Tibial nerve (tissue), 4 donors: ENCODE results near the gene MGAT3.

Source experiments
- CTCF ChIP-seq, 5 experiments: fragments of 200-600 bp in 3 of 5; fragments of 450-650 bp in 2 of 5; sonication (generic) in 3 of 5; IDR thresholded peaks; one replicate each; pipeline ENCODE4 v1.5.1; 2016 to 2019; ENCODE audit warnings: antibody characterized with exemption in 5 of 5, mild to moderate bottlenecking in 3 of 5, moderate library complexity in 2 of 5
- EP300 ChIP-seq, 2 donors: sonication (generic); formaldehyde crosslinking; IDR thresholded peaks; one replicate each; pipeline ENCODE4 v1.6.1; 2017; ENCODE audit warnings: antibody characterized with exemption in 2 of 2, mild to moderate bottlenecking in 1 of 2
- POLR2A ChIP-seq, 2 donors: fragments of 450-650 bp; IDR thresholded peaks; one replicate each; pipeline ENCODE4 v1.6.1; 2017; ENCODE audit warnings: antibody characterized with exemption in 2 of 2, mild to moderate bottlenecking in 2 of 2, moderate library complexity in 2 of 2

- TF ChIP-seq CTCF (IDR thresholded peaks at IDR 0.05) (no peak), POLR2A (IDR thresholded peaks at IDR 0.05) (no peak), EP300 (IDR thresholded peaks at IDR 0.05) (no peak)
Measured at GRCh38 chr22:39426380-39427043, 30.3 kb upstream of the MGAT3 start.
